MM.1S (cell line): ENCODE results near the gene FARP1.

Experiments used
- EZH2phosphoT487 ChIP-seq: fragments of 300-600 bp; sonication (generic); IDR thresholded peaks from 2 replicates; pipeline ENCODE4 v1.6.1; 2018; ENCODE audit warnings: antibody characterized with exemption, low read length
- TF ChIP-seq, protein P1 (sequence below): fragments of 300-600 bp; sonication (generic); IDR thresholded peaks from 2 replicates; pipeline ENCODE4 v1.5.1; 2016; ENCODE audit warnings: antibody characterized with exemption, low read length, mixed read lengths

DNA sequence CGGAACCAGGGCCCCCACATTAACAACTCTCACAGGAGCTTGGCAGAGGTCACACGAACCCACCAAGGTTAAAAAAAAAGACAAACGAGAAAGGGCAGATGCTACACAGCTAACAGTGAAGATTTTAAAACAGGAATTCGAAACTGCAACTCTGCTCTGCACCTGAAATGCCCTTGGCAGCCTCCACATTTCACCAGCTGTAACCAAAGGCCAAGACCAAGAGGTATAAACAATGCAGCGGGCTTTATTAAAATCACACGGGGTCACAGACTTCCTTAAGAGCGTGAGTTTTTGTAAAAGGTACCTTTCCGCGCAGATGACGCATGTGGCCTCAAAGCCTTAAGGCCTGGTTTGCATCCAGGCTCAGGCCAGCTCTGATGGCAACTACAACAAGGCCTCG lies 345.8 kb downstream of the FARP1 start:
- TF ChIP-seq, protein P1, sequence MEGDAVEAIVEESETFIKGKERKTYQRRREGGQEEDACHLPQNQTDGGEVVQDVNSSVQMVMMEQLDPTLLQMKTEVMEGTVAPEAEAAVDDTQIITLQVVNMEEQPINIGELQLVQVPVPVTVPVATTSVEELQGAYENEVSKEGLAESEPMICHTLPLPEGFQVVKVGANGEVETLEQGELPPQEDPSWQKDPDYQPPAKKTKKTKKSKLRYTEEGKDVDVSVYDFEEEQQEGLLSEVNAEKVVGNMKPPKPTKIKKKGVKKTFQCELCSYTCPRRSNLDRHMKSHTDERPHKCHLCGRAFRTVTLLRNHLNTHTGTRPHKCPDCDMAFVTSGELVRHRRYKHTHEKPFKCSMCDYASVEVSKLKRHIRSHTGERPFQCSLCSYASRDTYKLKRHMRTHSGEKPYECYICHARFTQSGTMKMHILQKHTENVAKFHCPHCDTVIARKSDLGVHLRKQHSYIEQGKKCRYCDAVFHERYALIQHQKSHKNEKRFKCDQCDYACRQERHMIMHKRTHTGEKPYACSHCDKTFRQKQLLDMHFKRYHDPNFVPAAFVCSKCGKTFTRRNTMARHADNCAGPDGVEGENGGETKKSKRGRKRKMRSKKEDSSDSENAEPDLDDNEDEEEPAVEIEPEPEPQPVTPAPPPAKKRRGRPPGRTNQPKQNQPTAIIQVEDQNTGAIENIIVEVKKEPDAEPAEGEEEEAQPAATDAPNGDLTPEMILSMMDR: no peak
- TF ChIP-seq EZH2phosphoT487: no peak
